ENCODE measurements around the gene KRTAP10-8.
"Not testable (repeated sequence)": the region's sequence is repeated elsewhere in the genome, so short reads cannot be mapped to it uniquely, and the experiment has no call there.

KRTAP10-8 gene

GRCh38 chr21:44579056-44579832 is 32.6 kb upstream of the KRTAP10-8 start:
- no peak for DNase-seq

- DNase-seq = no peak
Measured at GRCh38 chr21:44579833-44580144, 32.1 kb upstream of the KRTAP10-8 start.

- DNase-seq = not testable (repeated sequence)
Measured at GRCh38 chr21:44580231-44580821, 31.6 kb upstream of the KRTAP10-8 start, which contains the start of gene KRTAP10-5. KRTAP10-5 (minus strand) TSS chr21:44580604; CDS start chr21:44580578, 26 bp downstream.

GRCh38 chr21:44581158-44581557 is 30.7 kb upstream of the KRTAP10-8 start:
- DNase-seq = no peak

GRCh38 chr21:44582055-44582454 is 29.8 kb upstream of the KRTAP10-8 start:
- no peak for DNase-seq

GRCh38 chr21:44583089-44583799 is 28.6 kb upstream of the KRTAP10-8 start:
- no peak for DNase-seq

- DNase-seq = no peak
Measured at GRCh38 chr21:44583800-44584147, 28.1 kb upstream of the KRTAP10-8 start.

- DNase-seq = no peak
Measured at GRCh38 chr21:44585892-44586291, 26.0 kb upstream of the KRTAP10-8 start.

- DNase-seq = no peak
Measured at GRCh38 chr21:44589094-44589493, 22.8 kb upstream of the KRTAP10-8 start.

- no peak for DNase-seq
Measured at GRCh38 chr21:44589586-44590305, 22.1 kb upstream of the KRTAP10-8 start.

- DNase-seq = no peak
Measured at GRCh38 chr21:44590311-44590721, 21.6 kb upstream of the KRTAP10-8 start.

- not testable (repeated sequence) for DNase-seq
Measured at GRCh38 chr21:44590897-44591800, 20.7 kb upstream of the KRTAP10-8 start.

GRCh38 chr21:44591801-44592130 is 20.1 kb upstream of the KRTAP10-8 start:
- DNase-seq = not testable (repeated sequence)

- no peak for DNase-seq
Measured at GRCh38 chr21:44592446-44593311, 19.2 kb upstream of the KRTAP10-8 start, which contains the start of gene KRTAP10-6. KRTAP10-6 (minus strand) TSS chr21:44592505; CDS start chr21:44592484, 21 bp downstream.

- no peak for DNase-seq
Measured at GRCh38 chr21:44593598-44594405, 18.1 kb upstream of the KRTAP10-8 start.

- DNase-seq = no peak
Measured at GRCh38 chr21:44594406-44594916, 17.4 kb upstream of the KRTAP10-8 start.

GRCh38 chr21:44595524-44595923 is 16.4 kb upstream of the KRTAP10-8 start:
- no peak for DNase-seq

GRCh38 chr21:44596068-44596725 is 15.7 kb upstream of the KRTAP10-8 start:
- no peak for DNase-seq

- DNase-seq = no peak
Measured at GRCh38 chr21:44598061-44598460, 13.8 kb upstream of the KRTAP10-8 start.

Measured in activated CD4-positive, CD25-positive, alpha-beta regulatory T cell (primary cell).